KBM-7 (cell line): ENCODE measurements around the gene FBXL5.

ENCODE experiments used
- DNase-seq: peaks from one replicate; pipeline ENCODE4 v3.0.0-alpha.2; 2015
- in situ Hi-C: fragments of 300-500 bp; cut with MboI; formaldehyde crosslinking; loops from 2 replicates; pipeline ENCODE4 v1.14.3; 2020; ENCODE audit warnings: low sequenced_read_pairs, low pct_unique_long_range_greater_than_20kb, mixed read lengths

FBXL5 gene, protein sequence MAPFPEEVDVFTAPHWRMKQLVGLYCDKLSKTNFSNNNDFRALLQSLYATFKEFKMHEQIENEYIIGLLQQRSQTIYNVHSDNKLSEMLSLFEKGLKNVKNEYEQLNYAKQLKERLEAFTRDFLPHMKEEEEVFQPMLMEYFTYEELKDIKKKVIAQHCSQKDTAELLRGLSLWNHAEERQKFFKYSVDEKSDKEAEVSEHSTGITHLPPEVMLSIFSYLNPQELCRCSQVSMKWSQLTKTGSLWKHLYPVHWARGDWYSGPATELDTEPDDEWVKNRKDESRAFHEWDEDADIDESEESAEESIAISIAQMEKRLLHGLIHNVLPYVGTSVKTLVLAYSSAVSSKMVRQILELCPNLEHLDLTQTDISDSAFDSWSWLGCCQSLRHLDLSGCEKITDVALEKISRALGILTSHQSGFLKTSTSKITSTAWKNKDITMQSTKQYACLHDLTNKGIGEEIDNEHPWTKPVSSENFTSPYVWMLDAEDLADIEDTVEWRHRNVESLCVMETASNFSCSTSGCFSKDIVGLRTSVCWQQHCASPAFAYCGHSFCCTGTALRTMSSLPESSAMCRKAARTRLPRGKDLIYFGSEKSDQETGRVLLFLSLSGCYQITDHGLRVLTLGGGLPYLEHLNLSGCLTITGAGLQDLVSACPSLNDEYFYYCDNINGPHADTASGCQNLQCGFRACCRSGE

DNA sequence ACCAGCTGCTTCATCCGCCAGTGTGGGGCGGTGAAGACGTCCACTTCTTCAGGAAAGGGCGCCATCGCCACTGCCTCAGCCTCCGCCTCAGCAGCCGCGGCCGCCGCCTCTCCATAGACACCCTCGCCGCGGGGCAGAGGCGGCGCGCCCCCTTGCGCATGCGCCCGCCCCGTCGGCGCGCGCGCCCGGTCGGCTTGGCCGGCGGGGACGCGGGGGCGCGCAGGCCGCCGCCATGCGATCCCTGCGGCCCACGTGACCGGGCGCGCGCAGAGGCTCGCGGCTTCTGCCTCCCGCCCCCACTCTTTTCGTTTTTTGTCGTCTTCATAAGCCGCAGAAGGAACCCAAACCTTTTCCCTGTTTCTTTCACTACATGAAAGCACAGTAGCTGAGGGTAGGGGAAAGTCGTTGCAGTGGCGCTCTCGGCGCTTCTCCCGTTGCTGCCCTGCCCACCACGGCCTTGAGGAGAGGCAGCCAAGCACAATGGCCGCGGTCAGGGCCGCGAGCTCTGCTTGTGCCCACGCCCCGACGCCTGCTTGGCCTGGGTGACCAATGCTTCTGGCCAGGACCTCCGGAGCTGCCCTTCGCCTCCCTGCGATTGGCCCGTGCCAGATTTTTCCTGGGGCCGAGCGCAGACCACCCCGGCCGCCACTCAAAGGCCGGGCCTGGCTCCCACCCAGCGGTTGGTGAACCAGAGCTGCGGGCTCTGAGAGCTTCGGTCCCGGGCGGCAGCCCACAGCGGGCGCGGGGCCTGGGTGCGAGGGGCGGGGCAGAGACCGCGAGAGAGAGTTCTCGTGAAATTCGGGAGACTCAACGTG lies at the start of gene FBXL5:
TSS of gene FBXL5 (minus strand) at position 135 of the 815 bp plus-strand sequence. CDS start at position 65, 70 bp downstream.
- peak; percentile 80 for DNase-seq
- in situ Hi-C loops = no loop called here

- in situ Hi-C loops = no loop called here
- DNase-seq = no peak
These were observed 49.0 kb upstream of the FBXL5 start for GRCh38 chr4:15704129-15704528.

DNA sequence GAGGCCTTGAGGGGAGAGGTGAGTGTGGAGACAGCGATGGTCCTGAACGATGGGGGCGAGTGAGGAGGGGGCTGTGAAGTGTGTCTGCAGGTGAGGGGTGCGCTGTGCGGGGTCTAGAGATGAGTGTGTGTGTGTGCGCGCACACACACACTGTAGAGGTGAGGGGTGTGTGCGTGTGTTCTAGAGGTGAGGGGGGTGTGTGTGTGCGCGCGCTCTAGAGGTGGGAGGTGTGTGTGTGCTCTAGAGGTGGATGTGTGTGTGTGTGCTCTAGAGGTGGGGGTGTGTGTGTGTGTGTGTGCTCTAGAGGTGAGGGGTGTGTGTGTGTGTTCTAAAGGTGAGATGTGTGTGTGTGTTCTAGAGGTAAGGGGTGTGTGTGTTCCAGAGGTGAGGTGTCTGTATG lies 48.3 kb upstream of the FBXL5 start:
- no peak for DNase-seq
- in situ Hi-C loops = no loop called here

DNA sequence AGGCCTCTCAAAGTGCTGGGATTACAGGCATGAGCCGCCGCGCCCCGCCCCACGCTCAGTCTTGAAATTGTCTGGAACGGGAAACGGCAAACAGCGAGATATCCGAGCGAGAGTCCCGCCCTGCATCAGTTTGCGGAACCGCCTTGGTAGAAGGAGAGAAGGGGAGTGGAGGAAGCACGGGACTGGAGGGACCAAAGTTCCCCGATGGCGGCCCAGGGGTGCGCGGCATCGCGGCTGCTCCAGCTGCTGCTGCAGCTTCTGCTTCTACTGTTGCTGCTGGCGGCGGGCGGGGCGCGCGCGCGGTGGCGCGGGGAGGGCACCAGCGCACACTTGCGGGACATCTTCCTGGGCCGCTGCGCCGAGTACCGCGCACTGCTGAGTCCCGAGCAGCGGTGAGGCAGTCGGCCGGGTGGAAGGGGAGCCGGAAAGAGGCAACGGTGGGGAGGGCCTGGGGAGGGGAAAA lies 47.8 kb upstream of the FBXL5 start, which contains the start of gene BST1:
TSS of gene BST1 (plus strand) at position 125 of the 463 bp plus-strand sequence. CDS start at position 205, 80 bp downstream.
- DNase-seq = peak; percentile 86
- in situ Hi-C loops = no loop called here

DNA sequence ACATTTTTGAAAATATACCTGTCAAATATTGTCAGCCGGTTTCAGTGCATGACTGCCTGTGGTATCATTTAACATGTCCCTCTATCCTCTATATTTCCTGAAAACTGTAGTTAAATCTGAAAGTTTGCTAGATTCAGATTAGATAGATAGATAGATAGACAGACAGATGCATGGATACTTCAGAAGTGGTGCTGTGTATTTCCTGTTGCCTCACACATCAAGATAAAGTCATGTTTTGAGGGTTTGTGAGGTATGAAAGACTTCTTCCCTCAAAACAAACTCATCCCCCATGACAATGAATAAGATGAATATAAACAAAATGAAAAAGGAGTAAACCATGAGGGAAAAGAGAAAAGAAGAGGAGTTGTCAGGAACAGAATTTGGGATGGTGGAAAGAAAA lies 41.7 kb upstream of the FBXL5 start:
- in situ Hi-C loops = no loop called here
- DNase-seq = no peak

- DNase-seq = no peak
- in situ Hi-C loops = no loop called here
These were observed 40.6 kb upstream of the FBXL5 start for GRCh38 chr4:15695729-15696128.

- DNase-seq = no peak
- in situ Hi-C loops = no loop called here
These were observed 40.1 kb upstream of the FBXL5 start for GRCh38 chr4:15695240-15695699.

DNA sequence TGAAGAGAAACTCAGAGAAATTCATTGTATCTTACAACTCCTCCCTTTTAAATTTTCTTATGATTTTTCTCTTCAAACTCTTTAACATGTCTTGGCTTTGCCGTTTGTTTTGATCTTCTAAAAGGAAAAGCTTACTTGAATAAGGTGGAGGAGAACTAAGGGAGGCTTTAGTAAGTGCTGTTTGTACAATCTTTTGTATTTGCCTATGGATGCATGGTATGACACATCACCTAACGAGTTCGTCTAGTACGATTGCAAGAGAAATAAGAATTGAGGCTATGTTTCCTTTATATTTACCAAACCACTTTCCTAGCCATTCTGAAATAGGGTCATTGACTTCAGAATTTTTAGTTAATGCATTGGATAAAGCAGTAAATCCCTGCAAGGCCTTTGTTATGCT lies 39.3 kb upstream of the FBXL5 start:
- DNase-seq = no peak
- in situ Hi-C loops = no loop called here

DNA sequence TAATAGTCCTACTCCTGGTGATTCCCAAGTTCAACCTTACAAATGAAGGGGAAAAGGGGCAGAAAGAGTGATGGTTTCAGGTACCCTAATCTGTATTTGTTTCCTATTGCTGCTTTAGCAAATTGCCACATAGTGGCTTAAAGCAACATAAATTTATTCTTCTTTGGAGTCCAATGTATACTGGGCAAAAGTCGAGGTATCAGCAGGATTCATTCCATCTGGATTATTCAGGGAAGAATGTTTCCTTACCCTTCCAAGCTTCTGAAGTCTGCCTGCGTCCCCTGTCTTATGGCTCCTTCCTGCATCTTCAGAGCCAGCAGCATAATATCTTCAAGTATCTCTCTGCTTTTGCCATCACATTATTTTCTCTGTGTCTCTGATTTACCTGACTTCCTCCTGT lies 37.4 kb upstream of the FBXL5 start:
- no peak for DNase-seq
- in situ Hi-C loops = no loop called here

DNA sequence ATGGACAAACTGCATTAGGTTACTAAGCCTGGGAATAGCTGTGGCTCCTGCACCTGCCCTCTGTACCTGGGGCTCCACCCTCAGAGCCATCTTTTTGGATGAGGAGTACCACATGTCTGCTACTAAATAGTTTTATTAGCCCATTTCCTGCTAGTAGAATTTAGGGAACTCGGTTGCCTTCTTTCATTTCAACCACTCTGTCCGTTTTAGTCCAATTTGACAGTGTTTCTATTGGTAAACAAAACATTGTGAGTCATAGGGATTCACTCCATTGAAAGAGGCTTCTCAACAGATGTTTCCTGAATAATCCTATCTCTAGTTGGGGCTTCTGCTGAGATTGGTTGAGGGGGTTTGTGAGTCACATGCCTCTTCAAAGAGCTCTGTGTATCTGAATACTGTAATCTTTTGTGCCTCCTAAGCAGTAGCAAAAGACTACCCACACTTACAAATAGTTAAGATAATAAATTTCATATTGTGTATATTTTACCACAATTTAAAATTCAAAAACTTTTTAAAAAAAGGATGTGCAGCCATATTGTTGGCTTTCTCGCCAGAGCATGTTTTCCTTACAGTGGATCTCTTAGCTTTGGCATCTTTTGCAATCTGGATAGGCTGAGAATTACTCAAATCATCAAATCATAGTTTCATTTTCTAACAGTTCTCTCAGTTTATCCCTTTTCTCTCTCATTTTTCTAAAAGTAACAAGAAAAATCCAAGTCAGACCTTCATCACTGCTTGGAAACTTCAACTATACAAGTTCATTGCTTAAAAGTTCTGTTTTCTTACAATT lies 36.4 kb upstream of the FBXL5 start:
- DNase-seq = peak; percentile 28
- in situ Hi-C loops = no loop called here

DNA sequence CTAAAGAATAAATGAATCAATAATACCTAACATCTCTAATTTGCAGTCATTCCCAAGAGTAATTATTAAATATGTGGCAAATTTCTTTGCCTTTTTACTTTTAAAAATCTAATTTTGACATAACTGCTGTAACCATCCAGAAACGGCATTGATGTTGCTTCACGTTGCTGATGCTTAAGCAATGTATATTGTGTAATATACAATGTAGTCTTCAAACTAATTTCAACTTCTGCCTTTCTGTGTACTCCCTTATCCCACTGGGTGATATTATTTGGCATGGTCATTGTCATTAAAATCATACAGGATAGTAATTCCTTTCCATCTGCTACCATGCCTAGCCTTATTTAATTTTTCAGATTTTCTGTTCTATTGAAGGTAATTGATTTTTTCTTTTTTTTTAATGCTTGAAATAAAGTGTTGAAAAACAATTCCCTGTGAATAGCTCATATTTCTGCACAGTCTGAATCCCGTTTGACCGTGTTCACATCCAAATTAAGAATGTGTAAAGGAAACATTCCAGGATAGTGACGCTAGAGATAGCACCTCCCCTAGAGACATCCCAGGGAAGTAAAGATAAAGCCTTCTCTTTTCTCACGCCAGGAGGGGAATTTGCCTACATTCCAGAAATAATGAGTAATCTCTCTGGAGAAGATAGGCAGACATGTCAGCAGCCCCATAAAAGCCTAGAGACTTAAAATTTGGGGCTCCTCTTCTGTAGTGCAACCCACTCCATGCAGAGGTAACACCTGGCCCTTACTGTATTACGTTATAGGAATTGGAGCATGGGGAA lies 35.1 kb upstream of the FBXL5 start:
- in situ Hi-C loops = no loop called here
- DNase-seq = no peak

DNA sequence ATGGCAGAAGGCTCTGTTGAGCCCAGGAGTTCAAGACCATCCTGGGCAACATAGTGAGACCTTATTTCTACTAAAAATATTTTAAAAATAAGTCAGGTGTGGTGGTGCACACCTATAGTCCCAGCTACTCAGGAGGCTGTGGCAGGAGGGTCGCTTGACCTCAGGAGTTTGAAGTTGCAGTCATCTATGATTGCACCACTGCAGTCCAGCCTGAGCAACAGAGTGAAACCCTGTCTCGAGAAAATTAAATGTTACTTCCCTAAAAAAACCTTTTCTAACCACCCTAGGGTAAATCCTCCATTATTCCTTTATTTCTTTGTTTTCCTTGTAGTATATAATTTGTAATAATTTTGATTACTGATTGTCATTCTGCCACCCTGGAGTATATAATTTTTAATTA lies 34.4 kb upstream of the FBXL5 start:
- in situ Hi-C loops = no loop called here
- no peak for DNase-seq

DNA sequence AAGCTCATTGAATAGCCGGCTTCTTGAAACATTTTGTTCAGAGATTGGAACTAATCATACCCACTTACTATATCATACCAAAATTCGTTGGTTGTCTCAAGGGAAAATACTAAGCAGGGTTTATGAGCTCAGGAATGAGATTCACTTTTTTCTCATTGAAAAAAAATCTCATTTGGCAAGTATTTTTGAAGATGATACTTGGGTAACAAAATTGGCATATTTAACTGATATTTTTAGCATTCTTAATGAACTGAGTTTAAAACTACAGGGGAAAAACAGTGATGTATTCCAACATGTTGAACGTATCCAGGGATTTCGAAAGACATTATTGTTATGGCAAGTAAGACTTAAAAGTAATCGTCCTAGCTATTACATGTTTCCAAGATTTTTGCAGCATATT lies 32.9 kb upstream of the FBXL5 start:
- in situ Hi-C loops = no loop called here
- no peak for DNase-seq

- no peak for DNase-seq
- in situ Hi-C loops = no loop called here
These were observed 29.3 kb upstream of the FBXL5 start for GRCh38 chr4:15684498-15684897.

DNA sequence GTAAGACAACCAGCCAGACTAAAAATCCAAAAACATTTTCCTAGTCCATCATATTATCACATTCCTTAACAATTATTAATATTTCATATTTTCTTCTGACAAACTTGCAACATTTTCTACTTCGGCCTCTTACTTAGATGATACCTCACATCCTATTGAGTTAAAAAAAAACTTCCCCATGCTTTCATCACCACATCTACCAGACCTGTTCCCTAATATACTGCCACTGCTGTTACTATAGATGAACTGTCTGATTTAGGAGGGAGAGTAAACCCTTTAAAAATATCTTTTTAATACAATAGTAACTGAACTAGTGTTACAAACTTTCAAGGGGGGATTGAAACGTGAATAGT lies 28.0 kb upstream of the FBXL5 start:
- DNase-seq = no peak
- in situ Hi-C loops = no loop called here

GRCh38 chr4:15682242-15683142 lies 27.3 kb upstream of the FBXL5 start:
- in situ Hi-C loops = no loop called here

More at GRCh38 chr4:15682242-15683142, 27.3 kb upstream of the FBXL5 start:
- DNase-seq = no peak
